ENCODE measurements around the gene ZGPAT.
"Not testable (repeated sequence)": the region's sequence is repeated elsewhere in the genome, so short reads cannot be mapped to it uniquely, and the experiment has no call there.

The ZGPAT gene

DNA sequence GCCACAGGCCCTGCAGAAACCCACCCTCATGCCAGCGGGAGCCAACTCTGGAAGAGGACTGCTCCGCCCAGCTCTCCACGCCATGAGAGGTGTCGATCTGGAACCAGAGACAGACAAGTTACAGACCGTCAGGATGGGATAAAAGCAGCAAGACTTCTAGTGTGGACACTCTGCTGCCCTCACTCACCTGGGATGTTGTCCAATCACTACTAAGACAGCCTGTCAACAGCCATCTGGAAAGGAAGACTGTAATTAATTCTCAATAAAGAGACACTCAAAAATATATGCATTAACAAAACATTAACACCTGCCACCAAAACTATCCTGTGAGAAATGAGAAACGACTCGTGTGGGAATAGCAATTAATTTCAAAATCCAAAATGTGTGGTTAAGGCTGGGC, 60.0 kb downstream of the ZGPAT start:
- no peak for DNase-seq

DNA sequence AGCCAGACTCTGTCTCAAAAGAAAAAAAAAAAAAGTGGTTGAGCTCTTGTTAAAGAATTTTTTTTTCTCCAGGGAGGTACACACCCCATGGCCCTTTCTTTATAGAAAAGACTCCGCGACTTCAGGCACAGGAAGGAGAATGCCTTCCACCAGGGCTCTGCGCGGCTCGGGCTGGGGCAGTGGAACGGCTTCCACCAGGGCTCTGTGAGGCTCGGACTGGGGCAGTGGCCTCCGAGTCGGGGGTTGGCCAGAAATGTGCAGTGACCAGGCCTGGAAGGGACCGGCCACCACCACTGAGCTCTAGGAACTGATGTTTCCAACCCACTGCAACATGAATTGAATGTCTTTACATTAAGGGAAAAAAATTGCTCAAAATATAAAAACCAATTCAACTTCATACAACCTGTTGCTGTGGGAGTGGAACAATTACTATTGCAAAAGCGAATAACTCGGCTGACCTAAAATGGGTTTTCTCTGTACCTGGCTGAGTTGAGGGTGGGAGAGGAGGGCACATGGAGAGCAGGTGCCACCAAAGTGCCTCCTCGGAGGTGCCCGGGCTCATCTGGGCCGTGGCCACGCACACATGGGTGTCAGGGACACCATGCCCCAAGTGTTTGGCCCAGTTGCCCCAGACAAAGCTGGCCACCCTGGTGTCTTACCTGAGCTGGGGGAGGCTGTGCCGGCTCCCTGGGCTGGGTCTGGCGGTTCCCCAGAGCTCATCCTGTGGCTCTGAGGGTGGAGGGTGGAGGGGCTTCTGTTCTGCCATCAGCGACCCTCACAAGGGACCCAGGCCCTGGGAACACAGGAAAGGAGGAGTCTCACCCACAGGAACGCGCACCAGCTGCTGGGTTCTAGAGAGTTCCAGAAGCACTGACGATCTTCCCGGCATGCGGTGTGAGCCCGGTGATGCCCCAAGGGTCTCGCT, 61.0 kb downstream of the ZGPAT start:
- DNase-seq, result no peak

GRCh38 chr20:63769891-63770474, 62.1 kb downstream of the ZGPAT start:
- no peak for DNase-seq

DNA sequence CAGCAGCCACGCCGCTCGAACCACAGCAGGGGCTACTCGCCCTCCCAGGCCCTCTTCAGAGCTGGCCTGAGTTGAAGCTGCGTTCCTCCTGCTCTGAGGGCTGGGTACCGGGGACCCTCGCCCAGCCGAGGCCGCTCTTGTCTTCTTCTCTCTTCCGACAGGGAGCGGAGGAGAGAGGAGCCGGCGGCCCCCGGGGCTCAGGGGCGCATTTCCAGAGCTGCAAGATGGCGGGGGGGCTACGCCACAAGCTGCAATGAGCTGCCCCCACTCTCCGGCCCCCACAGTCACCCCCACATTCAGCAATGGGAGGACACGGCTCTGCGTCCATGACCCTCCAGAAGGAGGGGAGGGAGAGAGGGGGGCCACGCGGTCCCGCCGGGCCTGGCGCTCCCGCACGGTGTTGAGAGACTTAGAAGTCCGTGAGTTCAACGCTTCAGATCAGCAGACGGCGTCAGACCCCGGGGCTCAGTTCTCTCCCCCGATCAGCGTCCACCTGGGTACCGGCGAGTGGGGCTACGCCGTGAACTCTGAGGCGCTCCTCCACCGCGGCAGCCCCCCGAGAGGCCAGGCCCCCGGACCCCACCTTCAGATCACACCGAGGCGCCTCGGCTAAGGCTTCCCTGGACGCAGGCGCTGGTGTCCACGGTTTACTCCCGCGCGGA, 63.3 kb downstream of the ZGPAT start:
- DNase-seq, result no peak

GRCh38 chr20:63772781-63773518, 65.1 kb downstream of the ZGPAT start:
- no peak for DNase-seq

GRCh38 chr20:63773571-63774241, 65.9 kb downstream of the ZGPAT start:
- no peak for DNase-seq

GRCh38 chr20:63774306-63774705, 66.5 kb downstream of the ZGPAT start:
- DNase-seq, result no peak

GRCh38 chr20:63775096-63775978, 67.5 kb downstream of the ZGPAT start:
- peak; percentile 53 for DNase-seq

GRCh38 chr20:63776875-63777274, 69.0 kb downstream of the ZGPAT start:
- DNase-seq, result not testable (repeated sequence)

DNA sequence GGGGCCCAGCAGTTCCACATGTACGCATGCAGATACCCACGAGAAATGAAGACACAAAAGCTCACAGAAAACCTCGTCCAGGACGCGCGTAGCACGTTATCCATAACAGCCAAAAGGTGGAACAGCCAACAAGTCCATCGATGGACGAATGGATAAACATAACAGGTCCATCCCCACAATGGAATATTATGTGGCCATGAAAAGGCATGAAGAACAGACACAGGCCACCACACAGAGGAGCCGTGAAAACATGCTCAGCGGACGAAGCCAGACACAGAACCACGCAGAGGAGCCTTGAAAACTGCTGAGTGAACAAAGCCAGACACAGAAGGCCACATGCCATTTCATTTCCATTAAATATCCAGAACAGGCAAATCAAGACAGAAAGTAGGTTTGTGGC, 69.8 kb downstream of the ZGPAT start:
- DNase-seq, result no peak

DNA sequence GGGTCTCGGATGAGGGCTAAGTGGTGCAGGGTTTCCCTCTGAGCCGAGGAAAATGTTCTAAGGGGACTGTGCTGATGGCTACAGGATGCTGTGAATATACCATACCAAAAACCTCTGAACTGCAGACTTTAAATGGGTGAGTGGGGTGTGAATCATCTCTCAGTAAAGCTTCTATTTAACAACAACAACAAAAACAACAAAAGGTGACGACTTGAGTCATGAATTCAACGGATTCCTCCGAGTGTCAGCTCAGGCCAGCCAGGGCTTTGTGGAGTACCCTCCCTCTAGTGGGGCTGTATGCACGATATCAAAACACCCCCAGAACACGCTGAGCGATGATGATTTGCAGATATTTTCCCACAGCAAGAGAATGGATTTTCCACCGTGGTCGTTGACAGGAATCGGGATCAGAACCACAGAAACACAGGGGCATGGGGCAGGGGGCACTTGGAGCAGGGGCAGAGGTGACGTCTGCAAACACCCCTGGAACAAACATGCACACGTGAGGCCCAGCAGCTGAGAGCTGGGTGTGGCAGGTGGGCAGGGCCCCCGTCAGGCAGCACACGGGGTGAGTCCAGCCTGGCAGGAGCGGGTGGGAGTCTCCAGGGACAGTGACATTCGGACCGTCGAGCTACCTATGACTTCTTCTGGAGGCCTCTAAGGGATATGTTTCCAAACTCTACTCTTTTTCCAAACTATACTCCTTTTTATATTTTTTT, 70.4 kb downstream of the ZGPAT start:
- no peak for DNase-seq

DNA sequence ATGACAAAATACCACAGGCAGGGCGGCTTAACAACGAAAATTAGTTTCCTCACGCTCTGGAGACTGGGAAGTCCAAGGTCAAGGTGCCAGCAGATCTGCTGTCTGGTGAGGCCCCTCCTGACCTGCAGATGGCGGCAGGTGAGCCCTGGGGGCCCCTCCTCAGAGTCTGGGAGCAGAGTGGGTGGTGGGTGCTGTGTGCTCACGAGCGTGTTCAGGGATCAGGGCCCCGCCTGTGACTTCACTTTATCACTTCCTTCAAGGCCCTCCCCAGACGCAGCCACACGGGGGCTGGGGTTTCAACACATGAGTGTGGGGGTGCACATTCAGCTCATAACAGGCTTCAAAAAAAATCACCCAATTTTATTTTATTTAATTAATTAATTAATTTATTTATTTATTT, 71.0 kb downstream of the ZGPAT start:
- DNase-seq, result no peak

DNA sequence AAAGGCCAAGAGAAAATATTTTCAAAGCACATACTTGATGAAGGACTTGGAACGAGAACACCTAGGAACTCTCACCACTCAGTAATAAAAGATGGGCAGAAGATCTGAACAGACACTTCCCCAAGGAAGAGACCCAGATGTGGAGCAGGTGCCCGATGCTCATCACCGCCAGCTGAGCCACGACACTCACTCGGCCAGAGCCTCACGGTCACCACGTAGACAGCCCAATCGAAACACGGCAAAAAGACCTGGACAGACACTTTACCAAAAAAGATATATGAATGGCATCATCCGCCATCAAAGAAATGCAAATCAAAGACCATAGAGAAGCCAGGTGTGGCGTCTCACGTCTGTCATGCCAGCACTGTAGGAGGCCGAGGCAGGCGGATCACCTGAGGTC, 73.3 kb downstream of the ZGPAT start:
- DNase-seq, result no peak

GRCh38 chr20:63782051-63782471, 74.2 kb downstream of the ZGPAT start:
- no peak for DNase-seq

- DNase-seq, result no peak
Observed at GRCh38 chr20:63782521-63782971, 74.7 kb downstream of the ZGPAT start.

GRCh38 chr20:63783970-63784369, 76.1 kb downstream of the ZGPAT start:
- no peak for DNase-seq

DNA sequence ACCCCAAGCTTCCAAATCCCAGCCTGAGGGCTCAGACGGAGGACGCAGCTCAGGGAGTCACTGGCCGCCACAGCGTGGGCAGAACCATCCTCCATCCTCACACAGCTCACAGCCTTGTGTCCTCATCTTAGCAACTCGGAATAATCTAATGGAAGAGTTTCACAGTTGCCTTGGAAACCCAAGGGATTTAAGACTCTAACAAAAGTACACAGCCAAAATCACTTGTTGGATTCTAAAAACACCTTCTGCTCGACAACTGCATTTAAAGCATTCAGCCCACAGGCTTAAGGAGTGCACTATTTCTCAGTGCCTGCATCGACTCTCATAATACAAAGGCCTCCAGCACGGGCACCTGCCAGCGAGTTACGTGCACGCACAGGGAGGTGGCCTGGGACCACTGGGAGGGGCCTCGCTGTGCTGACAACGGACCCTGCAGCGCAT, 77.9 kb downstream of the ZGPAT start:
- no peak for DNase-seq

All from NCI-H1105 (cell line).